Measurements from ENCODE around the gene REM1.
A peak's percentile ranks its signal among the peaks of the same experiment; 100 is the strongest.

The REM1 gene

GRCh38 chr20:31514154-31515071 lies 39.3 kb downstream of the REM1 start, which contains the start of gene HM13 (continued):
- peak; percentile 62; the same call in 1 of the 2 replicates for TF ChIP-seq INSM2 (tag by site-specific recombination; IDR thresholded peaks at IDR 0.05)
- peak; percentile 48; the same call in 1 of the 2 replicates for TF ChIP-seq ZFP69B (tag by site-specific recombination; IDR thresholded peaks at IDR 0.05)
- peak; percentile 71 for TF ChIP-seq YY1 (tag by site-specific recombination; IDR thresholded peaks at IDR 0.05)
- TF ChIP-seq ZNF140 (tag by site-specific recombination; IDR thresholded peaks at IDR 0.05): no peak
- 0 out of 2 replicates have a peak, but pooled peaks have one; percentile 40 for TF ChIP-seq ZNF121 (tag by site-specific recombination; IDR thresholded peaks at IDR 0.05)
- 0 out of 2 replicates have a peak, but pooled peaks have one; percentile 4 for TF ChIP-seq GFI1B (tag by site-specific recombination; IDR thresholded peaks at IDR 0.05)
- TF ChIP-seq HOXD13 (CRISPR knock-in tag; IDR thresholded peaks at IDR 0.05; ENCODE audit: borderline replicate concordance): peak; percentile 27; the same call in 1 of the 2 replicates
- peak; percentile 89 for TF ChIP-seq ZBTB11 (tag by site-specific recombination; conservative IDR thresholded peaks at IDR 0.05; ENCODE audit: low read depth)
- no peak for TF ChIP-seq ZNF529 (tag by site-specific recombination; IDR thresholded peaks at IDR 0.05; ENCODE audit: insufficient replicate concordance)
- TF ChIP-seq, protein P1, sequence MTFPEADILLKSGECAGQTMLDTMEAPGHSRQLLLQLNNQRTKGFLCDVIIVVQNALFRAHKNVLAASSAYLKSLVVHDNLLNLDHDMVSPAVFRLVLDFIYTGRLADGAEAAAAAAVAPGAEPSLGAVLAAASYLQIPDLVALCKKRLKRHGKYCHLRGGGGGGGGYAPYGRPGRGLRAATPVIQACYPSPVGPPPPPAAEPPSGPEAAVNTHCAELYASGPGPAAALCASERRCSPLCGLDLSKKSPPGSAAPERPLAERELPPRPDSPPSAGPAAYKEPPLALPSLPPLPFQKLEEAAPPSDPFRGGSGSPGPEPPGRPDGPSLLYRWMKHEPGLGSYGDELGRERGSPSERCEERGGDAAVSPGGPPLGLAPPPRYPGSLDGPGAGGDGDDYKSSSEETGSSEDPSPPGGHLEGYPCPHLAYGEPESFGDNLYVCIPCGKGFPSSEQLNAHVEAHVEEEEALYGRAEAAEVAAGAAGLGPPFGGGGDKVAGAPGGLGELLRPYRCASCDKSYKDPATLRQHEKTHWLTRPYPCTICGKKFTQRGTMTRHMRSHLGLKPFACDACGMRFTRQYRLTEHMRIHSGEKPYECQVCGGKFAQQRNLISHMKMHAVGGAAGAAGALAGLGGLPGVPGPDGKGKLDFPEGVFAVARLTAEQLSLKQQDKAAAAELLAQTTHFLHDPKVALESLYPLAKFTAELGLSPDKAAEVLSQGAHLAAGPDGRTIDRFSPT (tag by site-specific recombination; IDR thresholded peaks at IDR 0.05): peak; percentile 77
- peak; percentile 81 for TF ChIP-seq PRDM1 (tag by site-specific recombination; IDR thresholded peaks at IDR 0.05)
- TF ChIP-seq, protein P2, sequence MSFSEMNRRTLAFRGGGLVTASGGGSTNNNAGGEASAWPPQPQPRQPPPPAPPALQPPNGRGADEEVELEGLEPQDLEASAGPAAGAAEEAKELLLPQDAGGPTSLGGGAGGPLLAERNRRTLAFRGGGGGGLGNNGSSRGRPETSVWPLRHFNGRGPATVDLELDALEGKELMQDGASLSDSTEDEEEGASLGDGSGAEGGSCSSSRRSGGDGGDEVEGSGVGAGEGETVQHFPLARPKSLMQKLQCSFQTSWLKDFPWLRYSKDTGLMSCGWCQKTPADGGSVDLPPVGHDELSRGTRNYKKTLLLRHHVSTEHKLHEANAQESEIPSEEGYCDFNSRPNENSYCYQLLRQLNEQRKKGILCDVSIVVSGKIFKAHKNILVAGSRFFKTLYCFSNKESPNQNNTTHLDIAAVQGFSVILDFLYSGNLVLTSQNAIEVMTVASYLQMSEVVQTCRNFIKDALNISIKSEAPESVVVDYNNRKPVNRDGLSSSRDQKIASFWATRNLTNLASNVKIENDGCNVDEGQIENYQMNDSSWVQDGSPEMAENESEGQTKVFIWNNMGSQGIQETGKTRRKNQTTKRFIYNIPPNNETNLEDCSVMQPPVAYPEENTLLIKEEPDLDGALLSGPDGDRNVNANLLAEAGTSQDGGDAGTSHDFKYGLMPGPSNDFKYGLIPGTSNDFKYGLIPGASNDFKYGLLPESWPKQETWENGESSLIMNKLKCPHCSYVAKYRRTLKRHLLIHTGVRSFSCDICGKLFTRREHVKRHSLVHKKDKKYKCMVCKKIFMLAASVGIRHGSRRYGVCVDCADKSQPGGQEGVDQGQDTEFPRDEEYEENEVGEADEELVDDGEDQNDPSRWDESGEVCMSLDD (tag by site-specific recombination; IDR thresholded peaks at IDR 0.05): peak; percentile 21; the same call in 1 of the 2 replicates
- TF ChIP-seq ZNF398 (tag by site-specific recombination; IDR thresholded peaks at IDR 0.05): 0 out of 2 replicates have a peak, but pooled peaks have one; percentile 7
- TF ChIP-seq OVOL3 (tag by site-specific recombination; IDR thresholded peaks at IDR 0.05): no peak
- no peak for TF ChIP-seq GLI2 (tag by site-specific recombination; IDR thresholded peaks at IDR 0.05; ENCODE audit: borderline replicate concordance, low read depth)
- TF ChIP-seq, protein P3, sequence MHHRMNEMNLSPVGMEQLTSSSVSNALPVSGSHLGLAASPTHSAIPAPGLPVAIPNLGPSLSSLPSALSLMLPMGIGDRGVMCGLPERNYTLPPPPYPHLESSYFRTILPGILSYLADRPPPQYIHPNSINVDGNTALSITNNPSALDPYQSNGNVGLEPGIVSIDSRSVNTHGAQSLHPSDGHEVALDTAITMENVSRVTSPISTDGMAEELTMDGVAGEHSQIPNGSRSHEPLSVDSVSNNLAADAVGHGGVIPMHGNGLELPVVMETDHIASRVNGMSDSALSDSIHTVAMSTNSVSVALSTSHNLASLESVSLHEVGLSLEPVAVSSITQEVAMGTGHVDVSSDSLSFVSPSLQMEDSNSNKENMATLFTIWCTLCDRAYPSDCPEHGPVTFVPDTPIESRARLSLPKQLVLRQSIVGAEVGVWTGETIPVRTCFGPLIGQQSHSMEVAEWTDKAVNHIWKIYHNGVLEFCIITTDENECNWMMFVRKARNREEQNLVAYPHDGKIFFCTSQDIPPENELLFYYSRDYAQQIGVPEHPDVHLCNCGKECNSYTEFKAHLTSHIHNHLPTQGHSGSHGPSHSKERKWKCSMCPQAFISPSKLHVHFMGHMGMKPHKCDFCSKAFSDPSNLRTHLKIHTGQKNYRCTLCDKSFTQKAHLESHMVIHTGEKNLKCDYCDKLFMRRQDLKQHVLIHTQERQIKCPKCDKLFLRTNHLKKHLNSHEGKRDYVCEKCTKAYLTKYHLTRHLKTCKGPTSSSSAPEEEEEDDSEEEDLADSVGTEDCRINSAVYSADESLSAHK (tag by site-specific recombination; IDR thresholded peaks at IDR 0.05): 0 out of 2 replicates have a peak, but pooled peaks have one; percentile 31
- TF ChIP-seq, protein P4, sequence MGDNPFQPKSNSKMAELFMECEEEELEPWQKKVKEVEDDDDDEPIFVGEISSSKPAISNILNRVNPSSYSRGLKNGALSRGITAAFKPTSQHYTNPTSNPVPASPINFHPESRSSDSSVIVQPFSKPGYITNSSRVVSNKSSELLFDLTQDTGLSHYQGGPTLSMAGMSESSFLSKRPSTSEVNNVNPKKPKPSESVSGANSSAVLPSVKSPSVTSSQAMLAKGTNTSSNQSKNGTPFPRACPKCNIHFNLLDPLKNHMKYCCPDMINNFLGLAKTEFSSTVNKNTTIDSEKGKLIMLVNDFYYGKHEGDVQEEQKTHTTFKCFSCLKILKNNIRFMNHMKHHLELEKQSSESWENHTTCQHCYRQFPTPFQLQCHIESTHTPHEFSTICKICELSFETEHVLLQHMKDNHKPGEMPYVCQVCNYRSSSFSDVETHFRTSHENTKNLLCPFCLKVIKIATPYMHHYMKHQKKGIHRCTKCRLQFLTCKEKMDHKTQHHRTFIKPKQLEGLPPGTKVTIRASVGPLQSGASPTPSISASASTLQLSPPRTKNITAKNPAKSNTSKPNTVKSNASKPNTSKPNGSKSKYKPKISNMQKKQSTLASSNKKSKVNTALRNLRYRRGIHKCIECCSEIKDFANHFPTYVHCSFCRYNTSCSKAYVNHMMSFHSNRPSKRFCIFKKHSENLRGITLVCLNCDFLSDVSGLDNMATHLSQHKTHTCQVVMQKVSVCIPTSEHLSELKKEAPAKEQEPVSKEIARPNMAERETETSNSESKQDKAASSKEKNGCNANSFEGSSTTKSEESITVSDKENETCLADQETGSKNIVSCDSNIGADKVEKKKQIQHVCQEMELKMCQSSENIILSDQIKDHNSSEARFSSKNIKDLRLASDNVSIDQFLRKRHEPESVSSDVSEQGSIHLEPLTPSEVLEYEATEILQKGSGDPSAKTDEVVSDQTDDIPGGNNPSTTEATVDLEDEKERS (tag by site-specific recombination; IDR thresholded peaks at IDR 0.05): 0 out of 2 replicates have a peak, but pooled peaks have one; percentile 24
- peak; percentile 52 for TF ChIP-seq ZSCAN30 (tag by site-specific recombination; IDR thresholded peaks at IDR 0.05)
- peak; percentile 88 for TF ChIP-seq ZBTB48 (tag by site-specific recombination; IDR thresholded peaks at IDR 0.05)
